OCI-LY3 (cell line): ENCODE data around the gene VEZT.

Experiments
- CTCF ChIP-seq: fragments of 200-600, 300-600 bp; sonication (generic); IDR thresholded peaks from 2 replicates; pipeline ENCODE4 v1.5.1; 2014; ENCODE audit warnings: antibody characterized with exemption, low read length, low read depth
- EZH2phosphoT487 ChIP-seq: fragments of 200-600 bp; shearing (Covaris generic); IDR thresholded peaks from 2 replicates; pipeline ENCODE4 v1.6.1; 2018; ENCODE audit warnings: antibody characterized with exemption, mixed run types, low read depth

- TF ChIP-seq CTCF (no peak), EZH2phosphoT487 (no peak)
Measured at GRCh38 chr12:95339086-95339788, 121.6 kb downstream of the VEZT start.
